CD4-positive, alpha-beta memory T cell (primary cell): ENCODE measurements around the gene FCF1. TPM values are rescaled to one million over a fixed set of nuclear protein-coding genes. Genes with fewer than 3 reads are reported as not detected.

ENCODE experiments used
- CTCF ChIA-PET: fragments of 350-600 bp; sonication (Branson Sonifier 250); formaldehyde crosslinking; loops from one replicate; lab custom pipeline; 2021; ENCODE audit warnings: inconsistent platforms; ENCODE audit not compliant: partially characterized antibody; lab: Charles Lee
- POLR2A ChIA-PET: fragments of 350-600 bp; sonication (Branson Sonifier 250); formaldehyde crosslinking; loops from one replicate; lab custom pipeline; 2021; ENCODE audit not compliant: partially characterized antibody; lab: Charles Lee
- DNase-seq, 5 donors: peaks; one replicate each; pipeline versions ENCODE4 v3.0.0 to v3.0.0-alpha.2; 2020 to 2022; ENCODE audit warnings: mixed read lengths in 1 of 5
- H3K27ac ChIP-seq: one replicate; pipeline ENCODE4 v1.7.0; 2013; ENCODE audit warnings: low read depth, low read length
- H3K27me3 ChIP-seq: 2 replicates; pipeline ENCODE4 v1.7.0; 2013; ENCODE audit warnings: mild to moderate bottlenecking, low read length, moderate library complexity; ENCODE audit not compliant: insufficient read depth
- H3K36me3 ChIP-seq: 2 replicates; pipeline ENCODE4 v1.7.0; 2013; ENCODE audit warnings: mild to moderate bottlenecking, low read length, moderate library complexity; ENCODE audit not compliant: insufficient read depth
- H3K4me1 ChIP-seq: 2 replicates; pipeline ENCODE4 v1.7.0; 2013; ENCODE audit warnings: mild to moderate bottlenecking, low read length, moderate library complexity; ENCODE audit not compliant: insufficient read depth
- H3K4me3 ChIP-seq, 2 donors: one replicate each; pipeline ENCODE4 v1.7.0; 2013; ENCODE audit warnings: low read length in 2 of 2, mild to moderate bottlenecking in 1 of 2
- H3K9me3 ChIP-seq, 2 donors: one replicate each; pipeline ENCODE4 v1.7.0; 2013; ENCODE audit warnings: low read length in 2 of 2, control low read depth in 1 of 2; ENCODE audit not compliant: control insufficient read depth in 1 of 2
- H3K27ac Mint-ChIP-seq, 7 donors: one replicate each; pipeline ENCODE4 v1.8.0; 2020 to 2021; ENCODE audit warnings: mixed read lengths in 7 of 7, mild to moderate bottlenecking in 6 of 7, inconsistent platforms in 3 of 7, moderate library complexity in 3 of 7
- H3K27me3 Mint-ChIP-seq, 2 donors: one replicate each; pipeline ENCODE4 v1.8.0; 2020 to 2021; ENCODE audit warnings: mixed read lengths in 2 of 2
- H3K36me3 Mint-ChIP-seq, 2 donors: one replicate each; pipeline ENCODE4 v1.8.0; 2020 to 2021; ENCODE audit warnings: mixed read lengths in 2 of 2, inconsistent platforms in 1 of 2, mild to moderate bottlenecking in 1 of 2
- H3K4me1 Mint-ChIP-seq, 4 donors: one replicate each; pipeline ENCODE4 v1.8.0; 2020 to 2021; ENCODE audit warnings: mixed read lengths in 4 of 4, mild to moderate bottlenecking in 1 of 4
- H3K4me3 Mint-ChIP-seq, 8 donors: one replicate each; pipeline ENCODE4 v1.8.0; 2020 to 2021; ENCODE audit warnings: mixed read lengths in 8 of 8, mild to moderate bottlenecking in 7 of 8, moderate library complexity in 6 of 8, inconsistent platforms in 3 of 8
- H3K9me3 Mint-ChIP-seq, 8 donors: one replicate each; pipeline ENCODE4 v1.8.0; 2020 to 2021; ENCODE audit warnings: mixed read lengths in 8 of 8, mild to moderate bottlenecking in 5 of 8, inconsistent platforms in 3 of 8, moderate library complexity in 1 of 8
- intact Hi-C: fragments of 100-400 bp; cut with micrococcal nuclease; formaldehyde crosslinking; loops from one replicate; pipeline ENCODE4 v1.15.1; 2023
- polyA plus RNA-seq, 2 donors: library from polyadenylated mRNA; unstranded; fragments of 300-500 nt; fragmentation: Illumina TruSeq; gene quantifications; one replicate each; pipeline ENCODE4 v1.2.3, GENCODE V29; 2021
- total RNA-seq, 2 experiments: library from RNA; stranded (reverse); gene quantifications; one replicate each; pipeline ENCODE4 v1.2.3, GENCODE V29; 2021

Gene FCF1
- total and polyA plus RNA-seq, 4 experiments from 2014 or later: 28.6 to 57.9 (median 46.5) TPM

DNA sequence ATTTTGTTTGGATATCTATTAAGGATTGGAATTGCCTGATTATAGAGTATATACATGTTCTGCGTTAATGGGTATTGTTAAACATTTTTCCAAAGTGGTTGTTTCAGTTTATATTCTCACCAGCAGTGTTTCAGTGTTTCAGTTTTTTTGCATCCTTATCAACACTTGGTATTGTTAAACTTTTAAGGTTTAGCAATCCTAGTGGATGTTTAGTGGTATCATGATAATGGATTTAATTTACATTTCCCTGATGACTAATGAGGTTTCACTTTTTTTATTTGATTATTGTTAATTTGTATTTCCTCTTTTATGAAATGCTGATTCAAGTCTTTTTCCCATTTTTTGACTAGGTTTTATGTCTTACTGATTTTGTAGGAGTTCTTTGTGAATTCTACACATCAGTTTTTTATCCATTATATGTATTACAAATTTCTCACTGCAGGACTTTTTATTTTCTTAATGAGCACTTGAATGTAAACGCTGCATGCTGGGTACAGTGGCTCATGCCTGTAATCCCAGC, 73.9 kb downstream of the FCF1 start:
- H3K4me1 ChIP-seq: peaks cover 11% of the 10 kb centered on the region
- H3K36me3 ChIP-seq: peaks cover 21% of the 10 kb centered on the region
- no peak overlapping the region for H3K27ac ChIP-seq
- Mint-ChIP-seq H3K9me3 (peaks cover 0 to 2% (median 0%) of the 10 kb centered on the region in 8 donors), H3K36me3 (peaks cover 33 to 54% of the 10 kb centered on the region in 2 donors), H3K27me3 (no peaks in the 10 kb centered on the region), H3K4me3 (peak overlapping the region in 1 of 8 donors; percentile 8), H3K27ac (peak overlapping the region in 5 of 7 donors; percentile 21 to 83 (median 59)), H3K4me1 (peaks cover 23 to 44% (median 33%) of the 10 kb centered on the region in 4 donors)
- POLR2A ChIA-PET: no interaction called here
- no peaks in the 10 kb centered on the region for H3K27me3 ChIP-seq
- CTCF ChIA-PET: no interaction called here
- DNase-seq: no peak
- intact Hi-C loops: no loop called here
- H3K9me3 ChIP-seq: no peaks in the 10 kb centered on the region
- H3K4me3 ChIP-seq: no peak overlapping the region

Other genes starting within 250 kb of the FCF1 start
- gene NPC2, start 219.8 kb upstream of the FCF1 start, total RNA-seq: 10 to 100 TPM; 50.9 to 54.2 TPM
- 10 to 100 TPM; 83.4 to 89.9 TPM for gene NPC2, start 219.8 kb upstream of the FCF1 start, polyA plus RNA-seq
- 10 to 100 TPM; 31.3 to 33.1 TPM for gene ISCA2, start 219.4 kb upstream of the FCF1 start, total RNA-seq
- 10 to 100 TPM; 61.7 to 83.1 TPM for gene ISCA2, start 219.4 kb upstream of the FCF1 start, polyA plus RNA-seq
- under 1 TPM; 0.36 to 0.44 TPM for gene LTBP2, start 100.9 kb upstream of the FCF1 start, total RNA-seq
- gene LTBP2, start 100.9 kb upstream of the FCF1 start, polyA plus RNA-seq: under 1 TPM; 0.11 to 0.36 TPM
- 10 to 100 TPM; 44.4 to 46.1 TPM for gene AREL1, start 64 bp upstream of the FCF1 start, total RNA-seq
- 10 to 100 TPM; 16.2 to 24.2 TPM for gene AREL1, start 64 bp upstream of the FCF1 start, polyA plus RNA-seq
- gene YLPM1, start 50.2 kb downstream of the FCF1 start, total RNA-seq: 10 to 100 TPM; 83.1 to 90.3 TPM
- 10 to 100 TPM in 1 of 2 donors, 1 to 10 TPM in 1; 2.5 to 21.5 TPM for gene YLPM1, start 50.2 kb downstream of the FCF1 start, polyA plus RNA-seq
- gene PROX2, start 163.0 kb downstream of the FCF1 start, total RNA-seq: not detected
- gene PROX2, start 163.0 kb downstream of the FCF1 start, polyA plus RNA-seq: under 1 TPM in 1 of 2 donors, not detected in 1; 0.05 TPM
- 100 to 1,000 TPM; 101 to 104 TPM for gene DLST, start 168.8 kb downstream of the FCF1 start, total RNA-seq
- 10 to 100 TPM in 1 of 2 donors, 1 to 10 TPM in 1; 4.8 to 10.8 TPM for gene DLST, start 168.8 kb downstream of the FCF1 start, polyA plus RNA-seq
- gene RPS6KL1, start 210.1 kb downstream of the FCF1 start, total RNA-seq: 1 to 10 TPM; 2.5 to 2.9 TPM
- under 1 TPM; 0.45 to 0.87 TPM for gene RPS6KL1, start 210.1 kb downstream of the FCF1 start, polyA plus RNA-seq
- gene PGF, start 242.5 kb downstream of the FCF1 start, total RNA-seq: not detected
- under 1 TPM; 0.11 to 0.13 TPM for gene PGF, start 242.5 kb downstream of the FCF1 start, polyA plus RNA-seq